Endothelial cell (in vitro differentiated cells): ENCODE measurements around the gene PDZD7. TPM values are rescaled to one million over a fixed set of nuclear protein-coding genes. Genes with fewer than 3 reads are reported as not detected.
A peak's percentile ranks its signal among the peaks of the same experiment; 100 is the strongest.

Experiments used
- DNase-seq: peaks from one replicate; pipeline ENCODE4 v3.0.0; 2021; ENCODE audit warnings: low spot score
- H3K27ac Mint-ChIP-seq: one replicate; pipeline ENCODE4 v1.8.0; 2021; ENCODE audit warnings: mixed read lengths, inconsistent platforms; ENCODE audit not compliant: unreplicated experiment
- H3K27me3 Mint-ChIP-seq: one replicate; pipeline ENCODE4 v1.8.0; 2021; ENCODE audit warnings: mild to moderate bottlenecking, moderate library complexity, mixed read lengths, inconsistent platforms; ENCODE audit not compliant: unreplicated experiment
- H3K36me3 Mint-ChIP-seq: one replicate; pipeline ENCODE4 v1.8.0; 2021; ENCODE audit warnings: mild to moderate bottlenecking, low read depth, mixed read lengths, inconsistent platforms; ENCODE audit not compliant: unreplicated experiment
- H3K4me1 Mint-ChIP-seq: one replicate; pipeline ENCODE4 v1.8.0; 2021; ENCODE audit warnings: mild to moderate bottlenecking, mixed read lengths, inconsistent platforms; ENCODE audit not compliant: unreplicated experiment
- H3K4me3 Mint-ChIP-seq: one replicate; pipeline ENCODE4 v1.8.0; 2021; ENCODE audit warnings: mild to moderate bottlenecking, mixed read lengths, inconsistent platforms; ENCODE audit not compliant: unreplicated experiment
- H3K9me3 Mint-ChIP-seq: one replicate; pipeline ENCODE4 v1.8.0; 2021; ENCODE audit warnings: mixed read lengths, inconsistent platforms; ENCODE audit not compliant: unreplicated experiment
- CTCF ChIP-seq: fragments of 200-600 bp; sonication (generic); IDR thresholded peaks from one replicate; pipeline ENCODE4 v1.5.0; 2021; ENCODE audit warnings: antibody characterized with exemption; ENCODE audit not compliant: unreplicated experiment
- total RNA-seq: library from RNA; stranded (reverse); fragmentation: NEBNext Ultra II Directional; extraction: Animal tissue kit (Norgen Biotek cat#: 25700); gene quantifications from one replicate; pipeline ENCODE4 v1.2.1, GENCODE V29; 2021; ENCODE audit not compliant: unreplicated experiment

Gene PDZD7
- total RNA-seq, 1 donor from 2014 or later, result 0.54 TPM

GRCh38 chr10:101067356-101068083 lies 36.6 kb upstream of the PDZD7 start:
- Mint-ChIP-seq H3K36me3 (no peaks in the 10 kb centered on the region), H3K4me3 (peak overlapping the region; percentile 91), H3K4me1 (peaks cover 34% of the 10 kb centered on the region), H3K27me3 (peaks cover 5% of the 10 kb centered on the region), H3K27ac (no peak overlapping the region), H3K9me3 (no peaks in the 10 kb centered on the region)
- DNase-seq, result peak; percentile 83
- TF ChIP-seq CTCF, result peak; percentile 85

- no peak for DNase-seq
These were observed 36.0 kb upstream of the PDZD7 start for GRCh38 chr10:101066896-101067355.

GRCh38 chr10:101066146-101066895 lies 35.4 kb upstream of the PDZD7 start:
- TF ChIP-seq CTCF, result no peak
- Mint-ChIP-seq H3K4me1 (peaks cover 40% of the 10 kb centered on the region), H3K9me3 (no peaks in the 10 kb centered on the region), H3K4me3 (peak overlapping the region; percentile 79), H3K36me3 (no peaks in the 10 kb centered on the region), H3K27ac (no peak overlapping the region), H3K27me3 (peaks cover 4% of the 10 kb centered on the region)
- DNase-seq, result peak; percentile 62

More at GRCh38 chr10:101066896-101067355, 36.0 kb upstream of the PDZD7 start:
- no peak overlapping the region for H3K27ac Mint-ChIP-seq
- peaks cover 4% of the 10 kb centered on the region for H3K27me3 Mint-ChIP-seq
- no peaks in the 10 kb centered on the region for H3K36me3 Mint-ChIP-seq
- peak overlapping the region; percentile 91 for H3K4me3 Mint-ChIP-seq
- TF ChIP-seq CTCF, result no peak
- H3K9me3 Mint-ChIP-seq, result no peaks in the 10 kb centered on the region
- H3K4me1 Mint-ChIP-seq, result peaks cover 36% of the 10 kb centered on the region

GRCh38 chr10:101065481-101066145 lies 34.7 kb upstream of the PDZD7 start:
- TF ChIP-seq CTCF, result no peak
- no peak overlapping the region for H3K4me3 Mint-ChIP-seq
- H3K9me3 Mint-ChIP-seq, result no peaks in the 10 kb centered on the region
- no peaks in the 10 kb centered on the region for H3K36me3 Mint-ChIP-seq
- no peak overlapping the region for H3K27ac Mint-ChIP-seq
- H3K27me3 Mint-ChIP-seq, result peaks cover 4% of the 10 kb centered on the region
- DNase-seq, result no peak
- peaks cover 41% of the 10 kb centered on the region for H3K4me1 Mint-ChIP-seq
